H1 (cell line): ENCODE results near the gene COX19. TPM values are rescaled to one million over a fixed set of nuclear protein-coding genes. Genes with fewer than 3 reads are reported as not detected.

Source experiments
- CTCF ChIA-PET: fragments of 300-600 bp; sonication (Branson Sonifier 250); formaldehyde crosslinking; loops from one replicate; lab custom pipeline; 2021; ENCODE audit not compliant: partially characterized antibody; lab: Charles Lee
- POLR2A ChIA-PET: fragments of 300-600 bp; sonication (Branson Sonifier 250); formaldehyde crosslinking; loops from one replicate; lab custom pipeline; 2021; ENCODE audit warnings: inconsistent platforms; ENCODE audit not compliant: partially characterized antibody; lab: Charles Lee
- DNase-seq, 2 experiments: peaks; one replicate each; pipeline versions ENCODE4 v3.0.0 to v3.0.0-alpha.2; 2010 to 2022; ENCODE audit warnings: low spot score in 2 of 2, low read depth in 1 of 2, mixed read lengths in 1 of 2
- FAIRE-seq: peaks from 2 replicates; lab custom pipeline; 2011; peaks lifted over from hg19 to GRCh38; lab: Jason Lieb, UNC
- H2AFZ ChIP-seq: 2 replicates; pipeline ENCODE4 v1.8.1; 2012; ENCODE audit warnings: low read length, inconsistent platforms
- H2AK5ac ChIP-seq: 2 replicates; pipeline ENCODE4 v1.6.1; 2013; ENCODE audit warnings: low read depth, low read length
- H2BK120ac ChIP-seq: replicated peaks from 2 replicates; pipeline ENCODE3; 2013; ENCODE audit warnings: low read depth, low read length, inconsistent platforms
- H2BK12ac ChIP-seq: 2 replicates; pipeline ENCODE4 v1.6.1; 2013; ENCODE audit warnings: low read depth, low read length
- H2BK15ac ChIP-seq: 2 replicates; pipeline ENCODE4 v1.6.1; 2013; ENCODE audit warnings: low read length
- H2BK20ac ChIP-seq: 2 replicates; pipeline ENCODE4 v1.6.1; 2013; ENCODE audit warnings: low read length
- H2BK5ac ChIP-seq: 2 replicates; pipeline ENCODE4 v1.6.1; 2013; ENCODE audit warnings: low read depth, low read length
- H3K14ac ChIP-seq: 2 replicates; pipeline ENCODE4 v1.6.1; 2013; ENCODE audit warnings: inconsistent platforms; ENCODE audit not compliant: insufficient read length
- H3K18ac ChIP-seq: 2 replicates; pipeline ENCODE4 v1.6.1; 2013; ENCODE audit warnings: low read length; ENCODE audit errors: extremely low read depth
- H3K23ac ChIP-seq: 2 replicates; pipeline ENCODE4 v1.6.1; 2013; ENCODE audit warnings: inconsistent platforms; ENCODE audit not compliant: insufficient read length
- H3K23me2 ChIP-seq: 2 replicates; pipeline ENCODE4 v1.6.1; 2013; ENCODE audit warnings: low read depth, low read length
- H3K27ac ChIP-seq: 2 replicates; pipeline ENCODE4 v1.6.1; 2011; ENCODE audit warnings: low read depth, low read length, inconsistent platforms
- H3K27me3 ChIP-seq, 4 experiments: replicated peaks in 1 of 4; 1 replicate in 1 of 4; 2 replicates in 3 of 4; pipeline versions ENCODE4 v1.6.1 to v1.8.1; 2011 to 2013; ENCODE audit warnings: low read length in 3 of 4, mild to moderate bottlenecking in 3 of 4, inconsistent platforms in 2 of 4, mixed read lengths in 2 of 4, moderate library complexity in 1 of 4; ENCODE audit not compliant: control insufficient read depth in 3 of 4, insufficient read depth in 3 of 4; ENCODE audit errors: extremely low read depth in 1 of 4
- H3K36me3 ChIP-seq, 4 experiments: 2 replicates each; pipeline versions ENCODE4 v1.6.1 to v1.8.1; 2011 to 2013; ENCODE audit warnings: mild to moderate bottlenecking in 4 of 4, low read length in 3 of 4, moderate library complexity in 2 of 4, control low read depth in 1 of 4, inconsistent platforms in 1 of 4; ENCODE audit not compliant: insufficient read depth in 4 of 4, control insufficient read depth in 2 of 4
- H3K4ac ChIP-seq: replicated peaks from 2 replicates; pipeline ENCODE3; 2013; ENCODE audit warnings: low read length, low read depth, mixed read lengths, inconsistent platforms; ENCODE audit not compliant: insufficient read length
- H3K4me1 ChIP-seq, 4 experiments: replicated peaks in 1 of 4; 1 replicate in 1 of 4; 2 replicates in 3 of 4; pipeline versions ENCODE4 v1.6.1 to v1.8.1; 2011 to 2013; ENCODE audit warnings: low read length in 3 of 4, inconsistent platforms in 2 of 4, mixed read lengths in 1 of 4; ENCODE audit not compliant: insufficient read depth in 4 of 4, control insufficient read depth in 3 of 4
- H3K4me2 ChIP-seq, 2 experiments: 2 replicates each; pipeline versions ENCODE4 v1.6.1 to v1.8.1; 2011 to 2013; ENCODE audit warnings: low read depth in 2 of 2, low read length in 2 of 2, control low read depth in 1 of 2, inconsistent platforms in 1 of 2, mild to moderate bottlenecking in 1 of 2; ENCODE audit not compliant: insufficient read depth in 1 of 2
- H3K4me3 ChIP-seq, 4 experiments: fragments of 200-600, 300-600 bp in 1 of 4; sonication (generic), shearing (Covaris generic), sonication (Bioruptor Twin) in 1 of 4; 2 replicates each; pipeline versions ENCODE4 v1.5.1 to v1.8.1; 2011 to 2016; ENCODE audit warnings: low read length in 4 of 4, low read depth in 3 of 4, control low read depth in 2 of 4, inconsistent platforms in 2 of 4, mild to moderate bottlenecking in 2 of 4, mixed read lengths in 1 of 4, moderate library complexity in 1 of 4; ENCODE audit not compliant: insufficient read depth in 2 of 4; ENCODE audit errors: extremely low read depth in 1 of 4
- H3K56ac ChIP-seq: replicated peaks from 2 replicates; pipeline ENCODE3; 2013; ENCODE audit warnings: low read depth, mild to moderate bottlenecking, mixed read lengths, low read length, inconsistent platforms; ENCODE audit not compliant: insufficient read length
- H3K79me1 ChIP-seq: 2 replicates; pipeline ENCODE4 v1.6.1; 2013; ENCODE audit warnings: low read depth, low read length, control low read depth
- H3K79me2 ChIP-seq, 2 experiments: 2 replicates each; pipeline versions ENCODE4 v1.6.1 to v1.8.1; 2012 to 2013; ENCODE audit warnings: low read length in 2 of 2, mild to moderate bottlenecking in 2 of 2, inconsistent platforms in 1 of 2; ENCODE audit not compliant: insufficient read depth in 2 of 2, control insufficient read depth in 1 of 2
- H3K9ac ChIP-seq, 4 experiments: replicated peaks in 1 of 4; 1 replicate in 1 of 4; 2 replicates in 3 of 4; pipeline versions ENCODE4 v1.6.1 to v1.8.1; 2011 to 2013; ENCODE audit warnings: low read depth in 3 of 4, low read length in 3 of 4, control low read depth in 2 of 4, mild to moderate bottlenecking in 2 of 4, moderate library complexity in 2 of 4, inconsistent platforms in 1 of 4; ENCODE audit errors: extremely low read depth in 1 of 4
- H3K9me3 ChIP-seq, 2 experiments: 2 replicates each; pipeline versions ENCODE4 v1.6.1 to v1.8.1; 2012 to 2013; ENCODE audit warnings: mild to moderate bottlenecking in 2 of 2, moderate library complexity in 2 of 2, control low read depth in 1 of 2, inconsistent platforms in 1 of 2, low read depth in 1 of 2, low read length in 1 of 2, mixed read lengths in 1 of 2; ENCODE audit not compliant: insufficient read depth in 2 of 2
- H4K20me1 ChIP-seq, 2 experiments: replicated peaks in 1 of 2; 2 replicates each; pipeline versions ENCODE3 to v1.8.1; 2011 to 2013; ENCODE audit warnings: inconsistent platforms in 2 of 2, low read length in 2 of 2, mild to moderate bottlenecking in 1 of 2; ENCODE audit not compliant: insufficient read depth in 2 of 2, control insufficient read depth in 1 of 2
- H4K5ac ChIP-seq: 2 replicates; pipeline ENCODE4 v1.6.1; 2013; ENCODE audit warnings: low read length, low read depth, mixed read lengths, inconsistent platforms; ENCODE audit not compliant: insufficient read length
- H4K8ac ChIP-seq: 2 replicates; pipeline ENCODE4 v1.8.0; 2013; ENCODE audit warnings: mild to moderate bottlenecking, moderate library complexity, low read length, inconsistent platforms; ENCODE audit not compliant: insufficient read depth; ENCODE audit errors: extremely low read depth
- H4K91ac ChIP-seq: replicated peaks from 2 replicates; pipeline ENCODE3; 2013; ENCODE audit warnings: low read length, mixed read lengths, inconsistent platforms; ENCODE audit not compliant: insufficient read length
- CHD1 ChIP-seq: IDR thresholded peaks from 2 replicates; pipeline ENCODE4 v1.6.1; 2012; ENCODE audit warnings: low read depth, low read length, improper control_type of control experiment
- FOSL1 ChIP-seq: IDR thresholded peaks from 2 replicates; pipeline ENCODE4 v1.6.1; 2011; ENCODE audit warnings: mild to moderate bottlenecking, low read depth, low read length, moderate library complexity; ENCODE audit not compliant: insufficient read depth
- JUND ChIP-seq: IDR thresholded peaks from 2 replicates; pipeline ENCODE4 v1.6.1; 2011; ENCODE audit warnings: mild to moderate bottlenecking, improper control_type of control experiment, low read length
- TAF7 ChIP-seq: optimal IDR thresholded peaks from 2 replicates; pipeline ENCODE3; 2011; ENCODE audit warnings: low read depth, mild to moderate bottlenecking, inconsistent platforms, low read length, moderate library complexity, borderline replicate concordance
- TEAD4 ChIP-seq: IDR thresholded peaks from 2 replicates; pipeline ENCODE4 v1.6.1; 2012; ENCODE audit warnings: low read depth, low read length, inconsistent platforms, mixed read lengths
- WGBS, 2 experiments: shearing (Covaris generic) in 1 of 2; methylation state at CpG; one replicate each; pipeline versions ENCODE4 v1.1.6 to v1.1.7; 2013 to 2015; ENCODE audit warnings: low lambda C conversion rate in 2 of 2, mixed read lengths in 2 of 2, inconsistent platforms in 1 of 2, low coverage in 1 of 2, missing lambda C conversion rate in 1 of 2; ENCODE audit not compliant: insufficient replicate concordance in 2 of 2, insufficient coverage in 1 of 2, insufficient read length in 1 of 2; ENCODE audit errors: extremely low coverage in 1 of 2, missing lambda C conversion rate in 1 of 2; 5-methylcytosine and 5-hydroxymethylcytosine counted together
- polyA plus RNA-seq, 7 experiments: library from polyadenylated mRNA; depleted of rRNA in 3 of 7; stranded (reverse) in 5 of 7; unstranded in 2 of 7; fragments of >200 nt in 5 of 7; fragments of 200-250 nt in 2 of 7; gene quantifications; 1 replicate in 5 of 7; 2 replicates in 1 of 7; 4 replicates in 1 of 7; pipeline versions ENCODE4 v1.2.1 to v1.2.3, GENCODE V29; 2011 to 2013; ENCODE audit warnings: missing spikeins in 2 of 7, mixed read lengths in 2 of 7
- total RNA-seq: library from RNA; stranded (reverse); fragmentation: NEBNext Ultra II Directional; extraction: Animal tissue kit (Norgen Biotek cat#: 25700); gene quantifications from 2 replicates; pipeline ENCODE4 v1.2.1, GENCODE V29; 2021
- TF ChIP-seq, protein P1 (sequence below): IDR thresholded peaks from 2 replicates; pipeline ENCODE4 v1.6.1; 2011; ENCODE audit warnings: low read length, improper control_type of control experiment

COX19 gene
- total and polyA plus RNA-seq, 2 of the 8 experiments (the other 6 are each of a cell fraction or from before 2014, with no cell fraction given): 3.9 to 7.9 TPM

- Histone ChIP-seq H3K36me3 (no peaks in the 10 kb centered on the region), H3K23me2 (no peaks in the 10 kb centered on the region), H4K91ac (peak overlapping the region; percentile 93), H3K56ac (no peak overlapping the region), H4K8ac (no peak overlapping the region; the same call in 1 of the 2 replicates), H3K23ac (no peak overlapping the region), H3K79me1 (no peaks in the 10 kb centered on the region), H2BK15ac (no peak overlapping the region), H3K9ac (no peak overlapping the region), H2BK20ac (no peak overlapping the region), H2BK12ac (no peak overlapping the region), H3K4me3 (no peak overlapping the region), H3K4me2 (peak overlapping the region in 1 of 2 experiments; percentile 21; a peak in 1 of 4 replicates), H2BK120ac (no peak overlapping the region), H2BK5ac (no peak overlapping the region), H2AK5ac (no peak overlapping the region), H3K9me3 (no peaks in the 10 kb centered on the region), H3K14ac (no peak overlapping the region), H3K4me1 (peaks cover 0 to 6% (median 4%) of the 10 kb centered on the region in 4 experiments; a peak in 5 of 7 replicates), H4K5ac (no peak overlapping the region), H3K27ac (no peak overlapping the region), H3K4ac (no peak overlapping the region), H4K20me1 (no peaks in the 10 kb centered on the region), H3K79me2 (no peaks in the 10 kb centered on the region), H3K27me3 (no peaks in the 10 kb centered on the region), H2AFZ (no peak overlapping the region), H3K18ac (no peak overlapping the region; the same call in 1 of the 2 replicates)
- DNase-seq (no peak), FAIRE-seq (no peak)
- CTCF ChIA-PET: interaction anchor here (0.6 to 1.7 kb wide), 13 partner anchors 9 to 484 kb away, joined by 3 to 13 read pairs (median 4); no protein-coding TSS in a partner anchor
- no CpG with 5 or more reads among the region's 24 CpGs for WGBS, 2 experiments
- TF ChIP-seq, protein P1, sequence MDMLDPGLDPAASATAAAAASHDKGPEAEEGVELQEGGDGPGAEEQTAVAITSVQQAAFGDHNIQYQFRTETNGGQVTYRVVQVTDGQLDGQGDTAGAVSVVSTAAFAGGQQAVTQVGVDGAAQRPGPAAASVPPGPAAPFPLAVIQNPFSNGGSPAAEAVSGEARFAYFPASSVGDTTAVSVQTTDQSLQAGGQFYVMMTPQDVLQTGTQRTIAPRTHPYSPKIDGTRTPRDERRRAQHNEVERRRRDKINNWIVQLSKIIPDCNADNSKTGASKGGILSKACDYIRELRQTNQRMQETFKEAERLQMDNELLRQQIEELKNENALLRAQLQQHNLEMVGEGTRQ: no peak
- TF ChIP-seq JUND (no peak), CHD1 (no peak), TAF7 (no peak), TEAD4 (no peak), FOSL1 (no peak)
- POLR2A ChIA-PET: interaction anchor here (0.6 to 1.3 kb wide), 3 partner anchors 14 to 339 kb away, joined by 3 to 6 read pairs (median 4); partner anchors contain the start of gene COX19
Measured at GRCh38 chr7:988426-988911, 13.1 kb upstream of the COX19 start.
